22Rv1 (cell line): ENCODE measurements around the gene UNG.

Source experiments
- CTCF ChIP-seq: fragments of 450-650 bp; IDR thresholded peaks from 2 replicates; pipeline ENCODE4 v1.5.1; 2017; ENCODE audit warnings: mild to moderate bottlenecking
- ZFX ChIP-seq: fragments of 450-650 bp; IDR thresholded peaks from 2 replicates; pipeline ENCODE4 v1.6.1; 2017; ENCODE audit warnings: antibody characterized with exemption, borderline replicate concordance

GRCh38 chr12:109099431-109100020 lies 2.1 kb downstream of the UNG start:
- TF ChIP-seq CTCF: no peak
- TF ChIP-seq ZFX: no peak
